Panc1 (cell line): ENCODE results near the gene PPM1B. TPM values are rescaled to one million over a fixed set of nuclear protein-coding genes. Genes with fewer than 3 reads are reported as not detected.
"Not testable (repeated sequence)": the region's sequence is repeated elsewhere in the genome, so short reads cannot be mapped to it uniquely, and the experiment has no call there.

Source experiments
- ATAC-seq: fragments of 200-7000 bp; cut with Tn5 transposase; 2 replicates; pipeline ENCODE4 v1.9.1; 2020; ENCODE audit warnings: mild to moderate bottlenecking, moderate library complexity
- BruUV-seq: library from RNA; stranded (reverse); fragments of 400-500 nt; replicated peaks from 2 replicates; lab custom pipeline; 2021; lab: Mats Ljungman, UMichigan
- CTCF ChIA-PET: fragments of 300-600 bp; sonication (Branson Sonifier 250); formaldehyde crosslinking; loops from one replicate; lab custom pipeline; 2022; ENCODE audit warnings: antibody characterized with exemption; lab: Charles Lee
- POLR2A ChIA-PET: fragments of 300-600 bp; sonication (Branson Sonifier 250); formaldehyde crosslinking; loops from one replicate; lab custom pipeline; 2022; ENCODE audit warnings: antibody characterized with exemption; lab: Charles Lee
- DNase-seq: peaks from one replicate; pipeline ENCODE4 v3.0.0-alpha.2; 2010; ENCODE audit warnings: low read depth, low spot score
- H3K27ac ChIP-seq: 2 replicates; pipeline ENCODE4 v1.5.1; 2011; ENCODE audit warnings: mild to moderate bottlenecking, low read length, inconsistent platforms
- H3K27me3 ChIP-seq: fragments of 200-500 bp; sonication (Bioruptor generic); 2 replicates; pipeline ENCODE4 v1.6.0; 2014; ENCODE audit warnings: low read length, inconsistent platforms; ENCODE audit not compliant: control insufficient read depth, insufficient read depth
- H3K36me3 ChIP-seq: fragments of 200-500 bp; sonication (Bioruptor generic); 2 replicates; pipeline ENCODE4 v1.5.1; 2014; ENCODE audit warnings: inconsistent platforms, mild to moderate bottlenecking, low read length, moderate library complexity; ENCODE audit not compliant: control insufficient read depth, insufficient read depth
- H3K4me1 ChIP-seq: 2 replicates; pipeline ENCODE4 v1.5.1; 2011; ENCODE audit warnings: inconsistent platforms, mild to moderate bottlenecking, low read length, moderate library complexity; ENCODE audit not compliant: control insufficient read depth, insufficient read depth
- H3K4me3 ChIP-seq, 2 experiments: 2 replicates each; pipeline ENCODE4 v1.5.1; 2011 to 2012; ENCODE audit warnings: low read depth in 2 of 2, low read length in 2 of 2, mild to moderate bottlenecking in 2 of 2, inconsistent platforms in 1 of 2, moderate library complexity in 1 of 2
- H3K9me3 ChIP-seq: fragments of 200-500 bp; sonication (Bioruptor generic); 2 replicates; pipeline ENCODE4 v1.5.1; 2014; ENCODE audit warnings: low read depth, mild to moderate bottlenecking, inconsistent platforms, low read length, moderate library complexity; ENCODE audit not compliant: control insufficient read depth, insufficient read depth
- CTCF ChIP-seq: fragments of 450-650 bp; IDR thresholded peaks from 2 replicates; pipeline ENCODE4 v1.5.1; 2017; ENCODE audit warnings: mild to moderate bottlenecking
- POLR2AphosphoS5 ChIP-seq: IDR thresholded peaks from 2 replicates; pipeline ENCODE4 v1.6.1; 2012; ENCODE audit warnings: mild to moderate bottlenecking, low read depth, low read length, moderate library complexity
- REST ChIP-seq, 2 experiments: IDR thresholded peaks; 2 replicates each; pipeline ENCODE4 v1.6.1; 2011 to 2012; ENCODE audit warnings: low read depth in 2 of 2, control low read depth in 1 of 2, low read length in 1 of 2, mild to moderate bottlenecking in 1 of 2, moderate library complexity in 1 of 2; ENCODE audit not compliant: insufficient read depth in 1 of 2
- SIN3A ChIP-seq: IDR thresholded peaks from 2 replicates; pipeline ENCODE4 v1.6.1; 2012; ENCODE audit warnings: low read depth, mild to moderate bottlenecking, low read length, moderate library complexity, borderline replicate concordance; ENCODE audit not compliant: insufficient read depth
- TCF7L2 ChIP-seq: IDR thresholded peaks from 2 replicates; pipeline ENCODE4 v1.6.1; 2011; ENCODE audit warnings: mild to moderate bottlenecking, low read depth, low read length, inconsistent platforms
- in situ Hi-C: cut with HindIII; loops from 2 replicates; pipeline ENCODE4 v1.10.0; 2016; ENCODE audit warnings: low sequenced_read_pairs, low pct_unique_long_range_greater_than_20kb
- intact Hi-C: fragments of 100-400 bp; cut with micrococcal nuclease; formaldehyde crosslinking; loops from one replicate; pipeline ENCODE4 v1.10.0; 2022; ENCODE audit not compliant: unreplicated experiment
- total RNA-seq: library from RNA; stranded (reverse); gene quantifications from one replicate; pipeline ENCODE4 v1.2.1, GENCODE V29; 2021; ENCODE audit not compliant: unreplicated experiment

Gene PPM1B
- total RNA-seq, 1 experiment from 2014 or later, result 36.0 TPM

- Histone ChIP-seq H3K27me3 (no peaks in the 10 kb centered on the region), H3K27ac (peak overlapping the region; percentile 95), H3K4me3 (peak overlapping the region; percentile 90 to 99), H3K9me3 (no peaks in the 10 kb centered on the region), H3K4me1 (peaks cover 2% of the 10 kb centered on the region; the same call in 1 of the 2 replicates), H3K36me3 (peaks cover 2% of the 10 kb centered on the region; the same call in 1 of the 2 replicates)
- ChIA-PET POLR2A (interaction anchor here (0.6 kb wide), 1 partner anchor 120 kb away, joined by 3 read pairs; no protein-coding TSS in a partner anchor), CTCF (no interaction called here)
- TF ChIP-seq CTCF, result no peak
- no peak for TF ChIP-seq REST (IDR thresholded peaks at IDR 0.05; ENCODE audit: insufficient read depth in 1 of 2, low read depth in 2 of 2, low read length in 1 of 2)
- no peak for TF ChIP-seq TCF7L2
- TF ChIP-seq SIN3A, result no peak
- no peak for TF ChIP-seq POLR2AphosphoS5
- DNase-seq, result no peak
- no peak for ATAC-seq
- in situ Hi-C loops (no loop called here), intact Hi-C loops (no loop called here)
- no TSS peak for BruUV-seq
These were observed 1.6 kb downstream of the PPM1B start for GRCh38 chr2:44170311-44170717.

- ChIA-PET CTCF (no interaction called here), POLR2A (interaction anchor here (0.9 kb wide), 1 partner anchor 11 kb away, joined by 3 read pairs; no protein-coding TSS in a partner anchor)
- peaks cover 2% of the 10 kb centered on the region; the same call in 1 of the 2 replicates for H3K4me1 ChIP-seq
- DNase-seq, result no peak
- in situ Hi-C loops, result no loop called here
- no peaks in the 10 kb centered on the region for H3K9me3 ChIP-seq
- intact Hi-C loops, result no loop called here
- TF ChIP-seq REST (IDR thresholded peaks at IDR 0.05; ENCODE audit: insufficient read depth in 1 of 2, low read depth in 2 of 2, low read length in 1 of 2) (no peak), SIN3A (no peak), CTCF (no peak), POLR2AphosphoS5 (no peak), TCF7L2 (peak; percentile 57; the same call in 1 of the 2 replicates)
- H3K27ac ChIP-seq, result peak overlapping the region; percentile 95
- peak overlapping the region; percentile 90 to 99 for H3K4me3 ChIP-seq
- no TSS peak for BruUV-seq
- no peak for ATAC-seq
- peaks cover 2% of the 10 kb centered on the region; the same call in 1 of the 2 replicates for H3K36me3 ChIP-seq
- no peaks in the 10 kb centered on the region for H3K27me3 ChIP-seq
These were observed 2.3 kb downstream of the PPM1B start for GRCh38 chr2:44171018-44171417.

- H3K9me3 ChIP-seq, CTCF ChIA-PET, in situ Hi-C loops, DNase-seq, BruUV-seq, ATAC-seq, H3K27me3 ChIP-seq, H3K36me3 ChIP-seq, H3K4me1 ChIP-seq, intact Hi-C loops: not testable (repeated sequence)
- POLR2A ChIA-PET, result interaction anchor here (0.6 to 0.9 kb wide), 2 partner anchors 11 to 73 kb away, joined by 3 to 4 read pairs; no protein-coding TSS in a partner anchor
- Histone ChIP-seq H3K4me3 (peak overlapping the region; percentile 90 to 99), H3K27ac (peak overlapping the region; percentile 95)
These were observed 2.8 kb downstream of the PPM1B start for GRCh38 chr2:44171442-44171841.
